Trophoblast cell (in vitro differentiated cells and primary cell): ENCODE measurements around the gene C16orf89.
A peak's percentile ranks its signal among the peaks of the same experiment; 100 is the strongest.

ENCODE experiments used
- DNase-seq, 2 donors: peaks; one replicate each; pipeline ENCODE4 v3.0.0-alpha.2; 2016
- H2AFZ ChIP-seq: 2 replicates; pipeline ENCODE4 v1.6.1; 2013; ENCODE audit warnings: low read length, moderate library complexity, mild to moderate bottlenecking; ENCODE audit not compliant: insufficient read depth, poor library complexity
- H2AK5ac ChIP-seq: 2 replicates; pipeline ENCODE4 v1.6.1; 2013; ENCODE audit warnings: mild to moderate bottlenecking, low read length
- H2BK120ac ChIP-seq: 2 replicates; pipeline ENCODE4 v1.6.1; 2013; ENCODE audit warnings: low read length, mild to moderate bottlenecking, moderate library complexity; ENCODE audit not compliant: insufficient read depth, poor library complexity
- H2BK12ac ChIP-seq: 2 replicates; pipeline ENCODE4 v1.6.1; 2013; ENCODE audit warnings: mild to moderate bottlenecking, low read length, moderate library complexity
- H2BK5ac ChIP-seq: 2 replicates; pipeline ENCODE4 v1.6.1; 2013; ENCODE audit warnings: low read length, low read depth, moderate library complexity, mild to moderate bottlenecking; ENCODE audit not compliant: poor library complexity
- H3K14ac ChIP-seq: 2 replicates; pipeline ENCODE4 v1.6.1; 2013; ENCODE audit warnings: mild to moderate bottlenecking, low read length
- H3K18ac ChIP-seq: 2 replicates; pipeline ENCODE4 v1.6.1; 2013; ENCODE audit warnings: mild to moderate bottlenecking, low read length
- H3K23ac ChIP-seq: 2 replicates; pipeline ENCODE4 v1.6.1; 2013; ENCODE audit warnings: low read length
- H3K27ac ChIP-seq: 2 replicates; pipeline ENCODE4 v1.5.1; 2013; ENCODE audit warnings: low read depth, mild to moderate bottlenecking, inconsistent platforms, low read length, moderate library complexity
- H3K27me3 ChIP-seq: 2 replicates; pipeline ENCODE4 v1.6.1; 2013; ENCODE audit warnings: inconsistent platforms, mild to moderate bottlenecking, low read length, moderate library complexity; ENCODE audit not compliant: insufficient read depth
- H3K36me3 ChIP-seq, 2 experiments: 1 replicate in 1 of 2; 2 replicates in 1 of 2; pipeline ENCODE4 v1.6.1; 2013; ENCODE audit warnings: low read length in 2 of 2, mild to moderate bottlenecking in 2 of 2, moderate library complexity in 1 of 2; ENCODE audit not compliant: insufficient read depth in 2 of 2, control insufficient read depth in 1 of 2
- H3K4ac ChIP-seq: 2 replicates; pipeline ENCODE4 v1.6.1; 2013; ENCODE audit warnings: low read depth, mild to moderate bottlenecking, low read length, moderate library complexity
- H3K4me1 ChIP-seq, 2 experiments: 1 replicate in 1 of 2; 2 replicates in 1 of 2; pipeline ENCODE4 v1.6.1; 2013; ENCODE audit warnings: low read length in 2 of 2, mild to moderate bottlenecking in 2 of 2, moderate library complexity in 1 of 2; ENCODE audit not compliant: insufficient read depth in 2 of 2, control insufficient read depth in 1 of 2
- H3K4me2 ChIP-seq: 2 replicates; pipeline ENCODE4 v1.6.1; 2013; ENCODE audit warnings: inconsistent platforms, mild to moderate bottlenecking, low read length, moderate library complexity
- H3K4me3 ChIP-seq: 2 replicates; pipeline ENCODE4 v1.5.1; 2013; ENCODE audit warnings: mild to moderate bottlenecking, low read depth, low read length, inconsistent platforms
- H3K79me1 ChIP-seq: one replicate; pipeline ENCODE4 v1.6.1; 2013; ENCODE audit warnings: low read length
- H3K79me2 ChIP-seq: 2 replicates; pipeline ENCODE4 v1.6.1; 2013; ENCODE audit warnings: low read length, mild to moderate bottlenecking; ENCODE audit not compliant: control insufficient read depth, insufficient read depth, poor library complexity
- H3K9ac ChIP-seq: 2 replicates; pipeline ENCODE4 v1.6.1; 2013; ENCODE audit warnings: mild to moderate bottlenecking, low read length
- H3K9me3 ChIP-seq: 2 replicates; pipeline ENCODE4 v1.6.1; 2013; ENCODE audit warnings: low read depth, mild to moderate bottlenecking, control low read depth, inconsistent platforms, low read length; ENCODE audit not compliant: insufficient read depth
- H4K12ac ChIP-seq: 2 replicates; pipeline ENCODE4 v1.6.1; 2013; ENCODE audit warnings: low read depth, mild to moderate bottlenecking, low read length, moderate library complexity
- H4K8ac ChIP-seq: 2 replicates; pipeline ENCODE4 v1.6.1; 2013; ENCODE audit warnings: low read depth, mild to moderate bottlenecking, low read length, moderate library complexity
- H4K91ac ChIP-seq: one replicate; pipeline ENCODE4 v1.6.1; 2013; ENCODE audit warnings: low read depth, mild to moderate bottlenecking, low read length, moderate library complexity
- WGBS: extraction: QIAGEN DNeasy Blood & Tissue Kit; methylation state at CpG from one replicate; pipeline ENCODE4 v1.1.7; 2013; ENCODE audit warnings: missing lambda C conversion rate; ENCODE audit not compliant: insufficient read length, insufficient coverage; ENCODE audit errors: extremely low coverage; 5-methylcytosine and 5-hydroxymethylcytosine counted together

C16orf89 gene

DNA sequence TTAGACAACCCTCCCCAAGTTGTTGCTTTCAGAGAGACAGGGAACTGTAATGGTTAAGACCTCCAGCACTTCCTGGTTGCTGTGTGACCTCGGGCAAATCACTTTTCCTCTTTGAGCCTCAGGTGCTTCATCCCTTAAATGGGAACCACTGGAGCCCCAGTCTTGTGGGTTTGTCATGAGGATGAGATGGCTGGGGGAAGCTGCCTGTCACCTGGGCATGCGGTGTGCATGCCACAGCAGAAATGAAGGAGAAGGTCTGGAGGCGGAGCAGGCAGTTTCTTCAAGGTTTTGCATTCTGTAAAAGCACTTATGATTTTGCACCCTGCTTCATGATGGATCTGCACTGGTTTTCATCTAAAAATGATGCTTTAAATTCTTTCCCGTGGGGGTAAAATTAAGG, 54.1 kb downstream of the C16orf89 start:
- Histone ChIP-seq H3K27me3 (no peaks in the 10 kb centered on the region), H3K9me3 (no peaks in the 10 kb centered on the region), H3K36me3 (no peaks in the 10 kb centered on the region), H4K12ac (no peak overlapping the region), H2AK5ac (no peak overlapping the region), H3K79me2 (no peaks in the 10 kb centered on the region), H3K4ac (no peak overlapping the region), H3K79me1 (no peaks in the 10 kb centered on the region), H4K91ac (no peak overlapping the region), H2BK12ac (no peak overlapping the region), H3K4me1 (no peaks in the 10 kb centered on the region), H3K14ac (no peak overlapping the region), H3K18ac (no peak overlapping the region), H3K4me2 (no peak overlapping the region), H3K4me3 (no peak overlapping the region), H2AFZ (no peak overlapping the region), H3K9ac (no peak overlapping the region), H3K23ac (no peak overlapping the region), H3K27ac (no peak overlapping the region), H2BK120ac (no peak overlapping the region), H2BK5ac (no peak overlapping the region), H4K8ac (no peak overlapping the region)
- no peak for DNase-seq
- WGBS: no CpG with 5 or more reads among the region's 4 CpGs

DNA sequence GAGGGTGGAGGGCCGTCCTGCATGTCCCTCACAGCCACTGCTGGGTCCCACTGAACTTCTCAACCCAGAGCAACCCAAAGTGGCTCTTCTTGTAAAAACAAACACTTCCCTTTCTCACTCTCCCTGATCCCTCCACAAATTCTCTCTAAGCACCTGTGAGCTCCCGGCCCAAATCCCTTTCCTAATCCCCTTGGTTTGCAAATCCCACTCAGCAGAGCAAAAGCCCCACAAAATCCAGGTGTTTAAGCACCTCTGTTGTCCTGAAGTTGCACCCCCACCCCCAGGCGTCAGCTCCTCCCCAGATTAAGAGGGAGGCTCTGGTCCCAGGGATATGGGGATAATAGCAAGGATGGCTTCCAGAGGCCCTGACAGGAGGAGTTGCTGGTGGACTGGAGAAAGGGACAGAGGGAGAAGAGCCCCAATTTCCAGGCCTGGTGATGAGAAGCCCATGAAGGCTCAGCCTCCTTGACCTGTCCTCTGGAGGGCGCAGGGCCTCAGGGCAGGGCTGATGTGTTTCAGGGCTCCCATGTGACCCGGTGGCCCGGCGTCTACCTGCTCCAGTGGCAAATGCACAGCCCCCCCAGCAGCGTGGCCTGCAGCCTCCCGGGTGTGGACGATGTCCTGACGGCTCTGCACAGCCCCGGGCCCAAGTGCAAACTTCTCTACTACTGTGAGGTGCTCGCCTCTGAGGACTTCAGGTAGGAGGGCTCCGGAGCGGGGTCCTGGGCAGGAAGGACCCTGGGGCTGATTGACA, 55.0 kb downstream of the C16orf89 start:
- peak overlapping the region; percentile 11 for H3K4me3 ChIP-seq
- no peak for DNase-seq
- H2AK5ac ChIP-seq: no peak overlapping the region
- no peaks in the 10 kb centered on the region for H3K79me2 ChIP-seq
- H3K14ac ChIP-seq: no peak overlapping the region
- H2BK12ac ChIP-seq: no peak overlapping the region
- H4K91ac ChIP-seq: no peak overlapping the region
- H2BK5ac ChIP-seq: no peak overlapping the region
- no peak overlapping the region for H3K27ac ChIP-seq
- no peak overlapping the region for H3K23ac ChIP-seq
- H3K4me1 ChIP-seq: no peaks in the 10 kb centered on the region
- no peak overlapping the region for H4K12ac ChIP-seq
- no peaks in the 10 kb centered on the region for H3K79me1 ChIP-seq
- no peaks in the 10 kb centered on the region for H3K36me3 ChIP-seq
- H3K4ac ChIP-seq: no peak overlapping the region
- no peak overlapping the region for H3K9ac ChIP-seq
- no peak overlapping the region for H4K8ac ChIP-seq
- no peak overlapping the region for H3K18ac ChIP-seq
- H3K4me2 ChIP-seq: no peak overlapping the region
- no peaks in the 10 kb centered on the region for H3K9me3 ChIP-seq
- no peaks in the 10 kb centered on the region for H3K27me3 ChIP-seq
- WGBS: no CpG with 5 or more reads among the region's 15 CpGs
- no peak overlapping the region for H2BK120ac ChIP-seq
- no peak overlapping the region for H2AFZ ChIP-seq

DNA sequence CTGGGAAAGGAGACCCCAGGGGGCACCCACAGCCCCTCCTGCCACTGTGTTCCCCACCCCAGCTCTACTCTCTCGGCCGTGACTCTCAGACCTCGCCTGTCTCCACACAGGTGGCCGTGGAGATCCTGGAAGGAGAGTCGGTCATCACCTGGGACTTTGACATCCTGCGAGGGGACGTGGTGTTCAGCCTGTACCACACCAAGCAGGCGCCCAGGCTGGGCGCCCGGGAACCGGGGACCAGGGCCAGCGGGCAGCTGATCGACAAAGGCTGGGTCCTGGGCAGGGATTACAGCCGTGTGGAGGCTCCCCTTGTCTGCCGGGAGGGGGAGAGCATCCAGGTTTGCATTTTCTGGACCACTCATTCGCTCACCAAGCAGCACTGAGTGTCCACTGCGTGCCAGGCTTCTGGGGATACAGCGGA, 57.4 kb downstream of the C16orf89 start:
- H2AK5ac ChIP-seq: no peak overlapping the region
- no CpG with 5 or more reads among the region's 18 CpGs for WGBS
- no peaks in the 10 kb centered on the region for H3K27me3 ChIP-seq
- H2BK5ac ChIP-seq: no peak overlapping the region
- no peak for DNase-seq
- H3K27ac ChIP-seq: no peak overlapping the region
- H4K91ac ChIP-seq: no peak overlapping the region
- H3K9me3 ChIP-seq: no peaks in the 10 kb centered on the region
- no peaks in the 10 kb centered on the region for H3K36me3 ChIP-seq
- no peak overlapping the region for H4K12ac ChIP-seq
- H3K4me1 ChIP-seq: no peaks in the 10 kb centered on the region
- H3K23ac ChIP-seq: no peak overlapping the region
- H3K4ac ChIP-seq: no peak overlapping the region
- no peaks in the 10 kb centered on the region for H3K79me2 ChIP-seq
- no peak overlapping the region for H3K14ac ChIP-seq
- no peak overlapping the region for H3K18ac ChIP-seq
- no peak overlapping the region for H3K4me3 ChIP-seq
- no peak overlapping the region for H2BK12ac ChIP-seq
- no peak overlapping the region for H2BK120ac ChIP-seq
- no peaks in the 10 kb centered on the region for H3K79me1 ChIP-seq
- H4K8ac ChIP-seq: no peak overlapping the region
- no peak overlapping the region for H3K9ac ChIP-seq
- H2AFZ ChIP-seq: no peak overlapping the region
- H3K4me2 ChIP-seq: no peak overlapping the region

DNA sequence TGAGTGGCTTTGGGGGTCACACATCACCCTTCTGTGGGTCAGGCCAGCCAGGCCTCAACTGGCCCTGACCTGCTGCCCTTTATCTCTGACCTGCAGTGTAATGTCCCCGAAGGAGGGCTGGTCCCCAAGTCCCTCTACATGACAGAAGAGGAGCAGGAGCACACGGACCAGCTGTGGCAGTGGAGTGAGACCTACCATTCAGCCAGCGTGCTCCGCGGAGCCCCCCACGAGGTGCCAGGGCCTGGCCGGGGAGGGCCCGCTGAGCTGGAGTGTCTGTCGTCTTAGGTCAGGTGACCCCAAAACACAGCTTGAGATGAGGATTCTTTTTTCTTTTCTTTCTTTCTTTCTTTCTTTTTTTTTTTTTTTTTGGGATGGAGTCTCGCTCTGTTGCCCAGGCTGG, 58.5 kb downstream of the C16orf89 start:
- Histone ChIP-seq H3K23ac (no peak overlapping the region), H3K79me1 (no peaks in the 10 kb centered on the region), H2BK5ac (no peak overlapping the region), H3K4me2 (no peak overlapping the region), H4K12ac (no peak overlapping the region), H3K9me3 (no peaks in the 10 kb centered on the region), H3K9ac (no peak overlapping the region), H3K14ac (no peak overlapping the region), H3K36me3 (no peaks in the 10 kb centered on the region), H4K91ac (no peak overlapping the region), H2BK120ac (no peak overlapping the region), H3K4ac (no peak overlapping the region), H3K4me3 (no peak overlapping the region), H4K8ac (no peak overlapping the region), H2BK12ac (no peak overlapping the region), H3K18ac (no peak overlapping the region), H2AK5ac (no peak overlapping the region), H3K79me2 (no peaks in the 10 kb centered on the region), H3K27ac (no peak overlapping the region), H2AFZ (no peak overlapping the region), H3K4me1 (no peaks in the 10 kb centered on the region), H3K27me3 (no peaks in the 10 kb centered on the region)
- WGBS: no CpG with 5 or more reads among the region's 10 CpGs
- no peak for DNase-seq
